ENCODE data around the gene TAF10. TPM values are rescaled to one million over a fixed set of nuclear protein-coding genes. Genes with fewer than 3 reads are reported as not detected.

TAF10 gene
- total RNA-seq, 1 donor from 2014 or later = 154 TPM

GRCh38 chr11:6653656-6654055, 41.6 kb upstream of the TAF10 start:
- Mint-ChIP-seq H3K9me3 (no peaks in the 10 kb centered on the region), H3K27ac (no peak overlapping the region), H3K4me3 (no peak overlapping the region), H3K36me3 (ENCODE audit: low read depth) (no peaks in the 10 kb centered on the region), H3K4me1 (peaks cover 3% of the 10 kb centered on the region), H3K27me3 (peaks cover 6% of the 10 kb centered on the region)
- ChIA-PET CTCF (no interaction called here), POLR2A (interaction anchor here (0.7 to 1.0 kb wide), 2 partner anchors 42 to 70 kb away, joined by 3 read pairs; partner anchors contain the start of gene TAF10)
- ATAC-seq (ENCODE audit: low read depth) (no peak), DNase-seq (no peak)
- intact Hi-C loops (cut with micrococcal nuclease) = no loop called here
- no peak for TF ChIP-seq CTCF (IDR thresholded peaks at IDR 0.05)

- CTCF ChIA-PET = no interaction called here
- Mint-ChIP-seq H3K36me3 (ENCODE audit: low read depth) (no peaks in the 10 kb centered on the region), H3K27me3 (peaks cover 6% of the 10 kb centered on the region), H3K9me3 (no peaks in the 10 kb centered on the region), H3K4me3 (no peak overlapping the region), H3K4me1 (peaks cover 3% of the 10 kb centered on the region), H3K27ac (no peak overlapping the region)
- intact Hi-C loops (cut with micrococcal nuclease) = no loop called here
- POLR2A ChIA-PET = interaction anchor here (1.0 to 2.1 kb wide), 2 partner anchors 34 to 69 kb away, joined by 3 to 8 read pairs; partner anchors contain the start of gene TPP1
- no peak for TF ChIP-seq CTCF (IDR thresholded peaks at IDR 0.05)
- ATAC-seq (ENCODE audit: low read depth) = no peak
- DNase-seq = no peak
These were observed 41.1 kb upstream of the TAF10 start for GRCh38 chr11:6653097-6653496.

- TF ChIP-seq CTCF (IDR thresholded peaks at IDR 0.05) = no peak
- CTCF ChIA-PET = no interaction called here
- POLR2A ChIA-PET = interaction anchor here (1.2 to 2.1 kb wide), 2 partner anchors 33 to 41 kb away, joined by 3 to 8 read pairs; partner anchors contain the start of genes TAF10 and TPP1
- intact Hi-C loops (cut with micrococcal nuclease) = no loop called here
- no peaks in the 10 kb centered on the region for H3K9me3 Mint-ChIP-seq
- H3K36me3 Mint-ChIP-seq (ENCODE audit: low read depth) = no peaks in the 10 kb centered on the region
- H3K27me3 Mint-ChIP-seq = peaks cover 6% of the 10 kb centered on the region
- H3K4me1 Mint-ChIP-seq = peaks cover 3% of the 10 kb centered on the region
- H3K27ac Mint-ChIP-seq = no peak overlapping the region
- ATAC-seq (ENCODE audit: low read depth) (no peak), DNase-seq (no peak)
- H3K4me3 Mint-ChIP-seq = no peak overlapping the region
These were observed 40.2 kb upstream of the TAF10 start for GRCh38 chr11:6652182-6652581.

GRCh38 chr11:6650980-6651379, 39.0 kb upstream of the TAF10 start:
- no peaks in the 10 kb centered on the region for H3K27me3 Mint-ChIP-seq
- H3K4me3 Mint-ChIP-seq = no peak overlapping the region
- H3K4me1 Mint-ChIP-seq = peaks cover 1% of the 10 kb centered on the region
- no peak for TF ChIP-seq CTCF (IDR thresholded peaks at IDR 0.05)
- CTCF ChIA-PET = interaction anchor here (1.0 to 1.3 kb wide), 2 partner anchors 32 to 33 kb away, joined by 3 to 4 read pairs; partner anchors contain the start of gene MRPL17
- POLR2A ChIA-PET = interaction anchor here (2.1 kb wide), 1 partner anchor 32 kb away, joined by 8 read pairs; the partner anchor contains the start of gene TPP1
- intact Hi-C loops (cut with micrococcal nuclease) = no loop called here
- no peaks in the 10 kb centered on the region for H3K36me3 Mint-ChIP-seq (ENCODE audit: low read depth)
- no peaks in the 10 kb centered on the region for H3K9me3 Mint-ChIP-seq
- no peak for DNase-seq
- no peak for ATAC-seq (ENCODE audit: low read depth)
- no peak overlapping the region for H3K27ac Mint-ChIP-seq

GRCh38 chr11:6650104-6650503, 38.1 kb upstream of the TAF10 start:
- ATAC-seq (ENCODE audit: low read depth) (no peak), DNase-seq (no peak)
- intact Hi-C loops (cut with micrococcal nuclease) = no loop called here
- ChIA-PET CTCF (interaction anchor here (0.9 to 1.5 kb wide), 5 partner anchors 18 to 105 kb away, joined by 3 to 4 read pairs (median 4); partner anchors contain the start of gene MRPL17), POLR2A (interaction anchor here (0.5 to 4.7 kb wide), 3 partner anchors 33 to 1045 kb away, joined by 4 to 30 read pairs (median 8); partner anchors contain the start of genes MRPL17 and TAF10)
- Mint-ChIP-seq H3K27ac (no peak overlapping the region), H3K4me1 (no peaks in the 10 kb centered on the region), H3K4me3 (no peak overlapping the region), H3K9me3 (no peaks in the 10 kb centered on the region), H3K27me3 (no peaks in the 10 kb centered on the region), H3K36me3 (ENCODE audit: low read depth) (no peaks in the 10 kb centered on the region)
- no peak for TF ChIP-seq CTCF (IDR thresholded peaks at IDR 0.05)

All from activated B cell treated with CpG ODN at 0.5 μM for 24 hours (primary cell).